GM21528 (cell line): ENCODE data around the gene PAK3.

Experiments used
- ATAC-seq: cut with Tn5 transposase; IDR thresholded peaks from one replicate; pipeline ENCODE4 v1.9.1; 2021; ENCODE audit warnings: mild to moderate bottlenecking, moderate library complexity; ENCODE audit not compliant: unreplicated experiment, low FRiP score

PAK3 gene

GRCh38 chrX:111257733-111258132 lies 161.7 kb downstream of the PAK3 start:
- no peak for ATAC-seq

DNA sequence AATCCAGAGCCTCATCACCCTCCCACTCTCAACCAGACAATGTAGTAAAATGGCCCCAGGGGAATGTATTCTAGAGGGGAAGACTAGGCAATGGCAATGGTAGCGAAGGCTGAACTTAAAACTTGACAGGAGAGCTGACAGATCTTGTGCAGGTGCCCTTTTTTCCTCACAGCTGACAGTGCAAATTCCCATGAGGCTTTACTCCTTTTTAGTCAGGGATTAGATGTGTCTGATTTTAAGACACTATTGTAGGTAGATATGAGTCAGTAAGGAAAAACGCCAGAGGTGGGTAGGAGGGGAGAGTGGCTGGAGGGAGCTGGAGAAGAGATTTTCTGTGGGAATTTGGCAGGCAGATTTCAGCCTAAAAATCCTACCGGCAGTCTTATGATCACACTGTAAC lies 163.6 kb downstream of the PAK3 start:
- ATAC-seq: no peak

- no peak for ATAC-seq
These were observed 164.5 kb downstream of the PAK3 start for GRCh38 chrX:111260451-111260850.

- no peak for ATAC-seq
These were observed 166.1 kb downstream of the PAK3 start for GRCh38 chrX:111262086-111262485.

- no peak for ATAC-seq
These were observed 168.4 kb downstream of the PAK3 start for GRCh38 chrX:111264385-111264784.

DNA sequence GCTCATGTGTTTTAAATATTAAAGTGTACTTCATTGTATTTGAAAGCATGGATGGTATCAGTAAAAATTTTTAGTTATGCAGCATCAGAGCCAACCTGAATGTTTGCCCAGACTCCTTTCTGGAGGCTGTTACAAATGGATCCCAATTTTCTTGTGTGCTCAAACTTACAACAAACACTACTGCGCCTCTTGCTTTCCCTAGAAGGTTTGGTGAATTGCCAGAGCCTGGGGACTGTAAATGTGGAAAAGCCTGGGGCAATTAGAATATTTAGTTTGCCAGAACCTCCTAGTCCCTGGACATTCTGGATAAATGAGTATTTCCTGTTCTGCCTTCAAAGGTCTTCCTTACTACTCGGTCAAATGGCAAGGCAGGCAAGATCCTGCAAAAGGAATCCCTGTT lies 169.5 kb downstream of the PAK3 start:
- ATAC-seq: no peak

GRCh38 chrX:111268506-111268905 lies 172.5 kb downstream of the PAK3 start:
- no peak for ATAC-seq

- ATAC-seq: no peak
These were observed 174.3 kb downstream of the PAK3 start, which contains the start of gene CAPN6 for GRCh38 chrX:111270339-111270738. Gene CAPN6, minus strand, starts transcription at chrX:111270483. Its CDS starts 6,547 bp downstream, at chrX:111263936.
